Medulla oblongata (tissue), 1 donor: ENCODE results near the gene GPHN.

Experiments used
- DNase-seq: peaks from one replicate; pipeline ENCODE4 v3.0.0-alpha.2; 2015; ENCODE audit errors: extremely low spot score

Gene GPHN

DNA sequence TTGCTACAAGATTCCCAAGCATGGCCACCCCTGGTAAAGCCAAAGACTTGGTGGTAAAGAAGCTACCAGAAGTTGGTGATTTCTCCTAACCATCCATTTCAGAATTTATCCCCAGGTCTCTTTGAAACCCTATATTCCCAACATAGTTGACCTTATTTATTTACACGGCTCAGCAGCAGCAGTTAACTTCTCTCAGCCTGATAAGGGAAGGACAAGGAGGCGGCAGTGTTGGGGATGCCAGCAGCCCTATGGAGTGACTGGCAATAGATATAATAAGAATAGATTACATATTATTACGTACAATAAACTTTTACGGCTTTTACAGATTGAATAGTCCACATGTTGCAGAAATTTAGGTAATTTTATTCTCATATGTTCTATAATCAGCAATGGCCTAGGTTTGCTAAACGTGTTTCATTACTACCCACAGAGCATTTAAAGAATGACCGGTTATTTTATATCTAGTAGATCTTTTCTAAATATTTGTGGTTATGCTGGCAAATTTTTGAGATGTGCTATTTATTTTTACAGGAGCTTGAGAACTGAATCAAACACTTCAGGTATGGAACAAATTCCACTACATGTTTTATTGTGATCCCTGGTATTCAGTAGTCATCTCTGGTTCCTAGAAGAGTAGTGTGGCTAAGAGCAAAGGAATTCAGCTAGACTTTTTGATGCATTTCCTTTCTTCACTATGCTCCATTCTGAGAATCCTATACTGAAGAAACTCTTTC is 713.5 kb downstream of the GPHN start:
- DNase-seq, result no peak

DNA sequence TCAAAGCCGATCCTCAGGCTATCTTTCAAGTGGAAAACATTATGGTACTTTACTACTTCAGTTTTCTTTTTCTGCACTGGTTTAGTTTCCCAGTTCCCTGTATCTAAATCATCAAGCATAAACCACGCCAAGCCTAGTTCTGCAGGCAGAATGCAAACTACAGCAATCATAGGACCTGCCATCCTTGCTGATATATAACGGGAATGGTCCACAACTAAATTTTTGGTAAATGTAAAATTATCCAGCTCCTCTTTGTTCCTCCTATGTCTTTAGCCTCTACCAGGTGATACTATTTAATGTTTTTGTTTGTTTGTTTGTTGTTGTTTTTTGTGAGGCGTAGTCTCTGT is 714.0 kb downstream of the GPHN start:
- DNase-seq, result no peak

DNA sequence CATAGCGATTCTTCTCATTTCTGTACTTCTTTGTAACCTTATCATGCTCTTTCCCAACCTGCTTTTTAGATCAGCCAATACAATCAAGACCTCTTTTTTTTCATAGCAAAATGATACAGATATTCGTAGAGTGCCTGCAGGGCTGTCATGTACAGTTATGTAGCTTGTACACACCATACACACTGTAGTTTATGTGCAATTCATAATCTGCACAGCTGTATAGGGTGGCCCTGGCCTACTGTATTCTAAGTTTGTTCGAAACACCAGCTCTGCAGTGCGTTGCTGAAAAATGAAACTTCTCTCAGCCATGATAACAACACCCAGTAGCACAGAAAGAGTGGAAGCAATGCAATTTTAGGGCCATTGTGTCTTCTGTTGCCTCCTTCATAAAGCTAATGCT is 717.6 kb downstream of the GPHN start:
- no peak for DNase-seq

DNA sequence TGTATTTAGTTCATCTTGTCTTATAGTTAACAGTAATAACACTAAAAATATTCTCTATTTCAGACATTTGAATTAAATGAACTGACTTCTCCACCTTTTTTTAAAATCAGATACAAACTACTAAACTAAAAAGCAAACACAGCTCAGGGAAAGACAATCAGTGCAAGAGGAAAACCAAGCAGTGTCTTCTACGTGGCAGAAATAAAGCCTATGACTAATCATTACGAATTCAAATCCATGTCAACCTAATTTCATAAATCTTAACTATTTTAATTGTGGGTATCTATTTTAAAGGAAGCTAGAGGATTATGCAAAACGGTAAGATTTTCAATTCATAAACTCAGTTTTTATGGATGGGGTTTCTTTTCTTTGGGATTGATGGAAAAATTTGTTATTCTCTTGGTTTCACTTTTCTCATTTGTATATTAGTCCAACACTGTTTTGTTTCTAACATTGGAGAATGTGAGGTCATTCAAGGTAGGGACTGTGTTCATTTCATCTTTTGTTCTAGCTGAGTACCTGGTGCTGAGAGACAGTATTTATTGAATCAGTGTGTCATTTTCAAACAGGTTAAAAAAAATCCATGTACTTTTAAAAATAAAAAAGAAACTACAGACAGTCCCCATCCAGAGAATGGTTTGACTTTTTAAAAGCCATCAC is 720.5 kb downstream of the GPHN start:
- DNase-seq, result no peak
